Karpas-422 (cell line): ENCODE results near the gene NUP58. TPM values are rescaled to one million over a fixed set of nuclear protein-coding genes. Genes with fewer than 3 reads are reported as not detected.
A peak's percentile ranks its signal among the peaks of the same experiment; 100 is the strongest.

Source experiments
- DNase-seq: peaks from one replicate; pipeline ENCODE4 v3.0.0-alpha.2; 2015
- H2AFZ ChIP-seq: fragments of 200-600 bp; sonication (generic); 2 replicates; pipeline ENCODE4 v1.6.1; 2014; ENCODE audit warnings: antibody characterized with exemption, low read length, mixed read lengths
- H3K27ac ChIP-seq: fragments of 200-600 bp; sonication (generic); 2 replicates; pipeline ENCODE4 v1.5.1; 2014; ENCODE audit warnings: mild to moderate bottlenecking, low read length, moderate library complexity
- H3K27me3 ChIP-seq: fragments of 200-600 bp; sonication (generic); 2 replicates; pipeline ENCODE4 v1.6.1; 2014; ENCODE audit warnings: low read length, mixed read lengths
- H3K36me3 ChIP-seq: fragments of 200-600 bp; sonication (generic); 2 replicates; pipeline ENCODE4 v1.6.1; 2014; ENCODE audit warnings: low read length, mixed read lengths; ENCODE audit not compliant: insufficient read depth
- H3K4me1 ChIP-seq: fragments of 200-600 bp; sonication (generic); 2 replicates; pipeline ENCODE4 v1.6.1; 2014; ENCODE audit warnings: mild to moderate bottlenecking, low read length, mixed read lengths
- H3K4me2 ChIP-seq: fragments of 200-600 bp; sonication (generic); 2 replicates; pipeline ENCODE4 v1.6.1; 2014; ENCODE audit warnings: low read length, low read depth, mild to moderate bottlenecking; ENCODE audit not compliant: poor library complexity, severe bottlenecking
- H3K4me3 ChIP-seq: fragments of 200-600 bp; sonication (generic); 2 replicates; pipeline ENCODE4 v1.5.1; 2014; ENCODE audit warnings: mild to moderate bottlenecking, antibody characterized with exemption, low read length, mixed read lengths
- H3K79me2 ChIP-seq: fragments of 200-600 bp; sonication (generic); 2 replicates; pipeline ENCODE4 v1.6.1; 2014; ENCODE audit warnings: mild to moderate bottlenecking, low read length, mixed read lengths
- H3K9ac ChIP-seq: fragments of 200-600 bp; sonication (generic); 2 replicates; pipeline ENCODE4 v1.6.0; 2014; ENCODE audit warnings: low read length
- H3K9me2 ChIP-seq: fragments of 200-600 bp; sonication (generic), shearing (Covaris generic); replicated peaks from 2 replicates; pipeline ENCODE4 v1.6.0; 2014; ENCODE audit warnings: mild to moderate bottlenecking, low read length, moderate library complexity; ENCODE audit not compliant: insufficient read depth
- H3K9me3 ChIP-seq: fragments of 300-700, 200-600 bp; sonication (generic); 2 replicates; pipeline ENCODE4 v1.6.1; 2014; ENCODE audit warnings: low read length, mixed read lengths
- H4K20me1 ChIP-seq: fragments of 200-600 bp; sonication (generic); 2 replicates; pipeline ENCODE4 v1.6.1; 2014; ENCODE audit warnings: mild to moderate bottlenecking, antibody characterized with exemption, low read length, low read depth; ENCODE audit not compliant: insufficient read depth
- total RNA-seq: library from RNA; depleted of rRNA; stranded (reverse); fragments of >200 nt; shearing (Covaris generic); gene quantifications from 2 replicates; pipeline ENCODE4 v1.2.3, GENCODE V29; 2014; ENCODE audit warnings: low replicate concordance

NUP58 gene
- total RNA-seq, 1 experiment from 2014 or later: 96.1 TPM

- no peaks in the 10 kb centered on the region for H3K27me3 ChIP-seq
- no peaks in the 10 kb centered on the region for H3K36me3 ChIP-seq
- no peak overlapping the region for H3K27ac ChIP-seq
- no peak overlapping the region for H2AFZ ChIP-seq
- no peak overlapping the region for H3K4me2 ChIP-seq
- H3K9me2 ChIP-seq: no peaks in the 10 kb centered on the region
- H3K79me2 ChIP-seq: no peaks in the 10 kb centered on the region
- peaks cover 6% of the 10 kb centered on the region; the same call in 1 of the 2 replicates for H3K4me1 ChIP-seq
- no peak for DNase-seq
- no peak overlapping the region for H3K4me3 ChIP-seq
- no peaks in the 10 kb centered on the region for H4K20me1 ChIP-seq
- H3K9me3 ChIP-seq: no peaks in the 10 kb centered on the region
- no peak overlapping the region for H3K9ac ChIP-seq
Measured at GRCh38 chr13:25372284-25373081, 71.1 kb downstream of the NUP58 start.

GRCh38 chr13:25375727-25376358 lies 74.4 kb downstream of the NUP58 start:
- no peak overlapping the region for H3K4me2 ChIP-seq
- H3K27ac ChIP-seq: no peak overlapping the region
- no peak overlapping the region for H3K4me3 ChIP-seq
- H3K4me1 ChIP-seq: no peaks in the 10 kb centered on the region
- H4K20me1 ChIP-seq: no peaks in the 10 kb centered on the region
- H3K36me3 ChIP-seq: no peaks in the 10 kb centered on the region
- no peak overlapping the region for H3K9ac ChIP-seq
- no peaks in the 10 kb centered on the region for H3K27me3 ChIP-seq
- H3K9me3 ChIP-seq: no peaks in the 10 kb centered on the region
- H3K9me2 ChIP-seq: no peaks in the 10 kb centered on the region
- DNase-seq: peak; percentile 81
- no peaks in the 10 kb centered on the region for H3K79me2 ChIP-seq
- no peak overlapping the region for H2AFZ ChIP-seq

GRCh38 chr13:25377244-25377962 lies 76.0 kb downstream of the NUP58 start:
- Histone ChIP-seq H3K4me1 (no peaks in the 10 kb centered on the region), H3K27ac (no peak overlapping the region), H2AFZ (no peak overlapping the region), H3K9me2 (no peaks in the 10 kb centered on the region), H3K27me3 (no peaks in the 10 kb centered on the region), H3K4me3 (no peak overlapping the region), H3K9me3 (no peaks in the 10 kb centered on the region), H4K20me1 (no peaks in the 10 kb centered on the region), H3K4me2 (no peak overlapping the region), H3K9ac (no peak overlapping the region), H3K79me2 (no peaks in the 10 kb centered on the region), H3K36me3 (no peaks in the 10 kb centered on the region)
- DNase-seq: no peak

- H2AFZ ChIP-seq: no peak overlapping the region
- no peaks in the 10 kb centered on the region for H3K9me2 ChIP-seq
- no peaks in the 10 kb centered on the region for H3K9me3 ChIP-seq
- H3K27me3 ChIP-seq: no peaks in the 10 kb centered on the region
- no peak overlapping the region for H3K27ac ChIP-seq
- H3K36me3 ChIP-seq: no peaks in the 10 kb centered on the region
- no peak overlapping the region for H3K4me2 ChIP-seq
- no peak overlapping the region for H3K9ac ChIP-seq
- H3K79me2 ChIP-seq: no peaks in the 10 kb centered on the region
- H3K4me1 ChIP-seq: no peaks in the 10 kb centered on the region
- no peak for DNase-seq
- H4K20me1 ChIP-seq: no peaks in the 10 kb centered on the region
- no peak overlapping the region for H3K4me3 ChIP-seq
Measured at GRCh38 chr13:25378528-25378927, 77.1 kb downstream of the NUP58 start.

- Histone ChIP-seq H3K36me3 (no peaks in the 10 kb centered on the region), H3K9me3 (no peaks in the 10 kb centered on the region), H3K9me2 (no peaks in the 10 kb centered on the region), H3K4me2 (no peak overlapping the region), H4K20me1 (no peaks in the 10 kb centered on the region), H3K27ac (no peak overlapping the region), H3K9ac (no peak overlapping the region), H3K79me2 (no peaks in the 10 kb centered on the region), H3K27me3 (no peaks in the 10 kb centered on the region), H3K4me3 (no peak overlapping the region), H2AFZ (no peak overlapping the region), H3K4me1 (no peaks in the 10 kb centered on the region)
- no peak for DNase-seq
Measured at GRCh38 chr13:25379011-25379410, 77.6 kb downstream of the NUP58 start.

- H4K20me1 ChIP-seq: no peaks in the 10 kb centered on the region
- no peak overlapping the region for H3K4me3 ChIP-seq
- no peak overlapping the region for H3K27ac ChIP-seq
- H3K4me2 ChIP-seq: no peak overlapping the region
- H3K4me1 ChIP-seq: no peaks in the 10 kb centered on the region
- no peaks in the 10 kb centered on the region for H3K36me3 ChIP-seq
- no peaks in the 10 kb centered on the region for H3K9me2 ChIP-seq
- no peaks in the 10 kb centered on the region for H3K9me3 ChIP-seq
- no peaks in the 10 kb centered on the region for H3K79me2 ChIP-seq
- DNase-seq: no peak
- no peak overlapping the region for H3K9ac ChIP-seq
- H2AFZ ChIP-seq: no peak overlapping the region
- no peaks in the 10 kb centered on the region for H3K27me3 ChIP-seq
Measured at GRCh38 chr13:25380082-25380481, 78.7 kb downstream of the NUP58 start.

GRCh38 chr13:25380741-25381324 lies 79.4 kb downstream of the NUP58 start:
- Histone ChIP-seq H3K36me3 (no peaks in the 10 kb centered on the region), H4K20me1 (no peaks in the 10 kb centered on the region), H3K4me3 (no peak overlapping the region), H3K9ac (no peak overlapping the region), H3K79me2 (no peaks in the 10 kb centered on the region), H3K4me2 (no peak overlapping the region), H3K4me1 (no peaks in the 10 kb centered on the region), H3K9me2 (no peaks in the 10 kb centered on the region), H3K9me3 (no peaks in the 10 kb centered on the region), H2AFZ (no peak overlapping the region), H3K27ac (no peak overlapping the region), H3K27me3 (no peaks in the 10 kb centered on the region)
- no peak for DNase-seq
